Measurements from ENCODE around the gene RELT.

DNA sequence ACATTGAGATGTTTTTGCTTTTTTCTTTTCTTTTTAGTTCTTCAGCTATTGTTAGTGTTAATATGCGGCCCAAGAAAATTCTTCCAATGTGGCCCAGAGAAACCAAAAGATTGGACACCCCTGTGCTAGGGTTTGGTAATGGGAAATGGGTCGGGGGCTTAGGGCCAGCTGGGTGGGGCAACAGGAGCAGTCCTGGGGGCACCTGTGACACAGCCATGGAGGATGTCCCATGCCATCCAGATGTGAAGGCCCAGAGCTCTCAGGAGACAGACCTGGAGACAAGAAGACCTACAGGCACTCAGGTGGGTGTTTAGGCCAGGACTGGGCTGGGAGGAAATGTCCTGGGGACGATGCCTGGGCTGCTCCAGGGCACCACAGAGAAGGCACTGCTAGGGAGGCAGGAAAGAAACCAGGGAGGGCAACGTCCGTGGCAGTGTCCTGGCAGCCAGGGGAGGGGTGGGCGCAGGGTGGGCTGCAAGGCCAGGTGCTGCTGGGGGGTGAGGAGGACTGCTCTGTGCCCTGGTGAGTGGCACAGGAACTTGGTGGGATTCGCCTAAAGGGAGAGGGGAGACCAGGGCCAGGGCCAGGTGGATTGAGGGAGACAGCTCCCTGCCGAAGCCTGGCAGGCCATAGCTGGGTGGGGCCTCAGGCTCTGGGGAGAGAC lies 21.4 kb downstream of the RELT start:
- TF ChIP-seq, protein P1, sequence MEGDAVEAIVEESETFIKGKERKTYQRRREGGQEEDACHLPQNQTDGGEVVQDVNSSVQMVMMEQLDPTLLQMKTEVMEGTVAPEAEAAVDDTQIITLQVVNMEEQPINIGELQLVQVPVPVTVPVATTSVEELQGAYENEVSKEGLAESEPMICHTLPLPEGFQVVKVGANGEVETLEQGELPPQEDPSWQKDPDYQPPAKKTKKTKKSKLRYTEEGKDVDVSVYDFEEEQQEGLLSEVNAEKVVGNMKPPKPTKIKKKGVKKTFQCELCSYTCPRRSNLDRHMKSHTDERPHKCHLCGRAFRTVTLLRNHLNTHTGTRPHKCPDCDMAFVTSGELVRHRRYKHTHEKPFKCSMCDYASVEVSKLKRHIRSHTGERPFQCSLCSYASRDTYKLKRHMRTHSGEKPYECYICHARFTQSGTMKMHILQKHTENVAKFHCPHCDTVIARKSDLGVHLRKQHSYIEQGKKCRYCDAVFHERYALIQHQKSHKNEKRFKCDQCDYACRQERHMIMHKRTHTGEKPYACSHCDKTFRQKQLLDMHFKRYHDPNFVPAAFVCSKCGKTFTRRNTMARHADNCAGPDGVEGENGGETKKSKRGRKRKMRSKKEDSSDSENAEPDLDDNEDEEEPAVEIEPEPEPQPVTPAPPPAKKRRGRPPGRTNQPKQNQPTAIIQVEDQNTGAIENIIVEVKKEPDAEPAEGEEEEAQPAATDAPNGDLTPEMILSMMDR (IDR thresholded peaks at IDR 0.05): no peak
- TF ChIP-seq ZFX (IDR thresholded peaks at IDR 0.05; ENCODE audit: borderline replicate concordance): no peak
